Measurements from ENCODE around the gene ITGA11. TPM values are rescaled to one million over a fixed set of nuclear protein-coding genes. Genes with fewer than 3 reads are reported as not detected.

The ITGA11 gene
- total RNA-seq, 1 donor from 2014 or later: 0.22 TPM

DNA sequence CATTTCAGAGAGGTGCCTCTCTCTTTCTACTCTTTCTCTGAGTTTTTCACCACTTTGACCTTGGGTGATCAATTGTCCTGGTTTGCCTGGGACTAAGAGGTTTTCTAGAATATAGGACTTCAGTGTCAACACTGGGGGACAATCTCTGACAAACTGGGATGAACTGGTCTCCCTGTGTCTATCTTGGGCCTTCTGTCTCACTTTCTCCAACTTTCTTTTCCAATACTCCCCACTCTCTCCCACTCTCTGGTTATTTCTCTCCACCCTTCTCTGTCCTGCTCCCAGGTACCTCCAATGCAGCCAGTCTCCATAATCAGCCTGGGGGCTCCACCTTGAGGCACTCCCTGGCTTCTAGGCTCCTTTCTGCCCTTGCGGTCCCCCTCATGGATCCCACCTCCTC lies 4.7 kb upstream of the ITGA11 start:
- no peak for TF ChIP-seq CTCF (IDR thresholded peaks at IDR 0.05; ENCODE audit: partially characterized antibody, unreplicated experiment)
- Mint-ChIP-seq H3K4me1 (ENCODE audit: low read depth, unreplicated experiment) (no peaks in the 10 kb centered on the region), H3K9me3 (ENCODE audit: unreplicated experiment) (no peaks in the 10 kb centered on the region), H3K27ac (ENCODE audit: unreplicated experiment) (no peak overlapping the region), H3K4me3 (ENCODE audit: unreplicated experiment) (no peak overlapping the region), H3K36me3 (ENCODE audit: unreplicated experiment) (no peaks in the 10 kb centered on the region), H3K27me3 (ENCODE audit: unreplicated experiment) (peaks cover 4% of the 10 kb centered on the region)
- DNase-seq: no peak

GRCh38 chr15:68435966-68436365 lies 4.0 kb upstream of the ITGA11 start:
- H3K4me3 Mint-ChIP-seq (ENCODE audit: unreplicated experiment): no peak overlapping the region
- H3K36me3 Mint-ChIP-seq (ENCODE audit: unreplicated experiment): no peaks in the 10 kb centered on the region
- H3K27ac Mint-ChIP-seq (ENCODE audit: unreplicated experiment): no peak overlapping the region
- TF ChIP-seq CTCF (IDR thresholded peaks at IDR 0.05; ENCODE audit: partially characterized antibody, unreplicated experiment): no peak
- H3K9me3 Mint-ChIP-seq (ENCODE audit: unreplicated experiment): no peaks in the 10 kb centered on the region
- no peaks in the 10 kb centered on the region for H3K4me1 Mint-ChIP-seq (ENCODE audit: low read depth, unreplicated experiment)
- H3K27me3 Mint-ChIP-seq (ENCODE audit: unreplicated experiment): peaks cover 4% of the 10 kb centered on the region
- DNase-seq: no peak

- Mint-ChIP-seq H3K4me3 (ENCODE audit: unreplicated experiment) (no peak overlapping the region), H3K27me3 (ENCODE audit: unreplicated experiment) (peaks cover 16% of the 10 kb centered on the region), H3K9me3 (ENCODE audit: unreplicated experiment) (peaks cover 2% of the 10 kb centered on the region), H3K36me3 (ENCODE audit: unreplicated experiment) (peaks cover 5% of the 10 kb centered on the region), H3K4me1 (ENCODE audit: low read depth, unreplicated experiment) (no peaks in the 10 kb centered on the region), H3K27ac (ENCODE audit: unreplicated experiment) (no peak overlapping the region)
- DNase-seq: no peak
- no peak for TF ChIP-seq CTCF (IDR thresholded peaks at IDR 0.05; ENCODE audit: partially characterized antibody, unreplicated experiment)
These were observed 2.1 kb upstream of the ITGA11 start for GRCh38 chr15:68434021-68434420.

DNA sequence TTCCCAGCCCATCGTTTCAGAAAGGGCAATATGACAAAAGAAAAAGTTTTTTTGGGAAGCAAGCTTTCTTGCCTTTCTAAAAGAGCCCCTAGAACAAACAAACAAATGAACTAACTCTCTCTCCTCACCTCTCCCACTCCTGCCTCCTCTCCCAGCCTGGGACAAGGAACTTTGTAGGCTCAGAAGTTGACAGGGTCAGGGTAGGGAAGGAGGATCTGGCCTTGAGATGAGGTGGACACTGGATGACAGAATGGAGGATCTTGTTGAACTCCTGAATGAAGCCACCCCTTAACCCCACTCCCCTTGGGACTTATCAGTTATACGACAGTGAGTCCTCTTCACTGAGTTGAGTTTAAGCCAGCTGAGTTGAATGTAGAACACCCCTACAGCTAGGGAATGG lies 1.6 kb upstream of the ITGA11 start:
- H3K27ac Mint-ChIP-seq (ENCODE audit: unreplicated experiment): no peak overlapping the region
- H3K27me3 Mint-ChIP-seq (ENCODE audit: unreplicated experiment): peaks cover 18% of the 10 kb centered on the region
- peaks cover 5% of the 10 kb centered on the region for H3K36me3 Mint-ChIP-seq (ENCODE audit: unreplicated experiment)
- TF ChIP-seq CTCF (IDR thresholded peaks at IDR 0.05; ENCODE audit: partially characterized antibody, unreplicated experiment): no peak
- H3K9me3 Mint-ChIP-seq (ENCODE audit: unreplicated experiment): peaks cover 2% of the 10 kb centered on the region
- DNase-seq: no peak
- H3K4me3 Mint-ChIP-seq (ENCODE audit: unreplicated experiment): no peak overlapping the region
- no peaks in the 10 kb centered on the region for H3K4me1 Mint-ChIP-seq (ENCODE audit: low read depth, unreplicated experiment)

DNA sequence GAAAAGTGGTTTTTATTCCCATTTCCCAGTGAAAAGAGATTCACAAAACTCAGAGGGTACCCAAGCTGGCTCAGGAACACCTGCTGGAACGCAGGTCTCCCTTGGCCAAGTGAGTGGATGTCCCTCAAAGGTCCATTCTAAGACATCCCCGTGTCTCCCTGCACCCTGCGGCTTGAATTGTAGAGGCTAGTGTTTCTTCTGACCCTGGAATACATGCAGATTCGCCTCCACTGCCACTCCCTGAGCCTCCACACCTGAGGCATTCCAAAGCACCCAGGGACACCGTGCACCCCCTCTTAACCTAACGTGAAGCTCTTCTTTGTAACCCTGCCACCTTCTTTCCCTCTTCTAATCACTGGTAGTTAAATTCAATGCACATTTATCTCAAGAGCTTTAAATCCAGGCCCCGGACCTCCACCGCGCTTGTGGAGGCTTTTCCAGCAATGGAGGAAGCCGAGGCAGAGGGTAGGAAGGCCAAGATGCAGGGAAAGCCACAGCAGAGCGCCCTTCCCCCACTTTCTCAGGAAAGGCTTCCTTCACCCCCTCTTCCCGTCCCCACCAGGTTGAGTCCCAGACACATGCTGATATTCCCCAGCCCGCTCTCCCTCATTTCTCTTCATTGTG lies 590 bp upstream of the ITGA11 start:
- Mint-ChIP-seq H3K27me3 (ENCODE audit: unreplicated experiment) (peaks cover 16% of the 10 kb centered on the region), H3K4me1 (ENCODE audit: low read depth, unreplicated experiment) (no peaks in the 10 kb centered on the region), H3K27ac (ENCODE audit: unreplicated experiment) (no peak overlapping the region), H3K36me3 (ENCODE audit: unreplicated experiment) (peaks cover 5% of the 10 kb centered on the region), H3K4me3 (ENCODE audit: unreplicated experiment) (peak overlapping the region; percentile 81), H3K9me3 (ENCODE audit: unreplicated experiment) (peaks cover 2% of the 10 kb centered on the region)
- no peak for DNase-seq
- no peak for TF ChIP-seq CTCF (IDR thresholded peaks at IDR 0.05; ENCODE audit: partially characterized antibody, unreplicated experiment)
